ENCODE results near the gene JUP. TPM values are rescaled to one million over a fixed set of nuclear protein-coding genes. Genes with fewer than 3 reads are reported as not detected.

JUP gene
- total and polyA plus RNA-seq, 2 of the 13 experiments (the other 11 are each of a cell fraction or from before 2014, with no cell fraction given) = 12.1 to 20.6 TPM

GRCh38 chr17:41738077-41738800, 48.3 kb downstream of the JUP start (continued):
- TF ChIP-seq ZBTB10 (CRISPR knock-in tag; IDR thresholded peaks at IDR 0.05; ENCODE audit: borderline replicate concordance) (no peak), REST (IDR thresholded peaks at IDR 0.05; ENCODE audit: borderline replicate concordance in 1 of 2, low read depth in 1 of 2, low read length in 2 of 2) (no peak), ATF3 (CRISPR knock-in tag; IDR thresholded peaks at IDR 0.05) (no peak), NFKB2 (CRISPR knock-in tag; IDR thresholded peaks at IDR 0.05; ENCODE audit: borderline replicate concordance) (peak; percentile 63), SAP130 (CRISPR knock-in tag; IDR thresholded peaks at IDR 0.05; ENCODE audit: low read depth) (peak; percentile 60), BHLHE40 (IDR thresholded peaks at IDR 0.05; ENCODE audit: low read length) (0 out of 2 replicates have a peak, but pooled peaks have one; percentile 19), TAF1 (CRISPR knock-in tag; IDR thresholded peaks at IDR 0.05) (no peak), PTBP1 (IDR thresholded peaks at IDR 0.05; ENCODE audit: low read depth, low read length, poor library complexity, severe bottlenecking) (no peak), ZBTB14 (CRISPR knock-in tag; IDR thresholded peaks at IDR 0.05) (no peak), ZNF749 (CRISPR knock-in tag; IDR thresholded peaks at IDR 0.05; ENCODE audit: borderline replicate concordance) (no peak), ZNF724P (CRISPR knock-in tag; IDR thresholded peaks at IDR 0.05; ENCODE audit: borderline replicate concordance) (no peak; the same call in 1 of the 2 replicates), FOSL1 (CRISPR knock-in tag; IDR thresholded peaks at IDR 0.05; ENCODE audit: borderline replicate concordance) (no peak), ZNF275 (CRISPR knock-in tag; IDR thresholded peaks at IDR 0.05; ENCODE audit: borderline replicate concordance) (no peak), STAG1 (CRISPR knock-in tag; IDR thresholded peaks at IDR 0.05) (peak; percentile 100), RFXANK (CRISPR knock-in tag; IDR thresholded peaks at IDR 0.05) (0 out of 2 replicates have a peak, but pooled peaks have one; percentile 38), ZNF672 (CRISPR knock-in tag; IDR thresholded peaks at IDR 0.05) (no peak), NAIF1 (CRISPR knock-in tag; IDR thresholded peaks at IDR 0.05; ENCODE audit: borderline replicate concordance) (no peak), HOXA7 (CRISPR knock-in tag; IDR thresholded peaks at IDR 0.05) (no peak), ZBTB7B (CRISPR knock-in tag; IDR thresholded peaks at IDR 0.05) (no peak), MAX (IDR thresholded peaks at IDR 0.05) (peak; percentile 97), DNMT1 (CRISPR knock-in tag; IDR thresholded peaks at IDR 0.05) (peak; percentile 50; the same call in 1 of the 2 replicates)
